HepG2 (cell line): Measurements from ENCODE around the gene GLUL. TPM values are rescaled to one million over a fixed set of nuclear protein-coding genes. Genes with fewer than 3 reads are reported as not detected.

Source experiments
- ATAC-seq: fragments of 200-7000 bp; cut with Tn5 transposase; 3 replicates; pipeline ENCODE4 v1.9.1; 2020; ENCODE audit warnings: mild to moderate bottlenecking, moderate library complexity
- BruUV-seq: library from RNA; stranded (reverse); fragments of 400-500 nt; replicated peaks from 2 replicates; lab custom pipeline; 2021; lab: Mats Ljungman, UMichigan
- CTCF ChIA-PET: fragments of 300-600 bp; formaldehyde crosslinking; extraction: SDS; loops from one replicate; lab custom pipeline; 2021; ENCODE audit warnings: low total read pairs, inconsistent platforms, low intra/inter-chr PET ratio; lab: Yijun Ruan, JAX
- POLR2A ChIA-PET: fragments of 350-600 bp; sonication (Branson Sonifier 250); formaldehyde crosslinking; loops from one replicate; lab custom pipeline; 2020; ENCODE audit warnings: antibody characterized with exemption, inconsistent platforms; lab: Yijun Ruan, JAX
- DNase-seq: peaks from one replicate; pipeline ENCODE4 v3.0.0-alpha.2; 2015; ENCODE audit warnings: low spot score
- FAIRE-seq: peaks from 3 replicates; lab custom pipeline; 2011; peaks lifted over from hg19 to GRCh38; lab: Jason Lieb, UNC
- H2AFZ ChIP-seq: one replicate; pipeline ENCODE4 v1.6.1; 2011; ENCODE audit warnings: low read length, inconsistent platforms
- H3K27ac ChIP-seq: fragments of 300-600 bp; 3 replicates; pipeline ENCODE4 v1.8.0; 2011; ENCODE audit warnings: mixed run types, mild to moderate bottlenecking, mixed read lengths, low read length, inconsistent platforms; ENCODE audit not compliant: insufficient read depth; ENCODE audit errors: extremely low read length
- H3K27me3 ChIP-seq, 2 experiments: fragments of 200-600 bp in 1 of 2; 2 replicates in 1 of 2; 3 replicates in 1 of 2; pipeline versions ENCODE4 v1.6.0 to v1.8.0; 2011; ENCODE audit warnings: low read length in 2 of 2, mild to moderate bottlenecking in 2 of 2, moderate library complexity in 2 of 2, inconsistent platforms in 1 of 2; ENCODE audit not compliant: insufficient read depth in 2 of 2, control insufficient read depth in 1 of 2
- H3K36me3 ChIP-seq, 2 experiments: fragments of 200-600 bp in 1 of 2; replicated peaks in 1 of 2; 2 replicates in 1 of 2; 3 replicates in 1 of 2; pipeline versions ENCODE4 v1.5.1 to v1.8.0; 2011; ENCODE audit warnings: low read length in 2 of 2, inconsistent platforms in 1 of 2; ENCODE audit not compliant: insufficient read depth in 2 of 2, control insufficient read depth in 1 of 2
- H3K4me1 ChIP-seq: 2 replicates; pipeline ENCODE4 v1.5.1; 2012; ENCODE audit warnings: low read length, inconsistent platforms; ENCODE audit not compliant: insufficient read depth
- H3K4me2 ChIP-seq: 2 replicates; pipeline ENCODE4 v1.6.0; 2011; ENCODE audit warnings: low read depth, low read length, inconsistent platforms
- H3K4me3 ChIP-seq, 3 experiments: fragments of 200-600 bp in 1 of 3; sonication (generic), shearing (Covaris generic) in 1 of 3; replicated peaks in 1 of 3; 2 replicates each; pipeline ENCODE4 v1.5.1; 2011 to 2016; ENCODE audit warnings: low read length in 3 of 3, inconsistent platforms in 2 of 3, low read depth in 2 of 3, mild to moderate bottlenecking in 2 of 3, control low read depth in 1 of 3, mixed read lengths in 1 of 3; ENCODE audit not compliant: insufficient read depth in 1 of 3
- H3K79me2 ChIP-seq: one replicate; pipeline ENCODE4 v1.6.1; 2011; ENCODE audit warnings: low read length, inconsistent platforms; ENCODE audit not compliant: insufficient read depth
- H3K9ac ChIP-seq: 2 replicates; pipeline ENCODE4 v1.6.0; 2011; ENCODE audit warnings: mild to moderate bottlenecking, low read depth, low read length, inconsistent platforms; ENCODE audit not compliant: insufficient read depth
- H3K9me3 ChIP-seq: 2 replicates; pipeline ENCODE4 v1.5.1; 2012; ENCODE audit warnings: mild to moderate bottlenecking, low read length
- H4K20me1 ChIP-seq: 2 replicates; pipeline ENCODE4 v1.6.0; 2011; ENCODE audit warnings: inconsistent platforms, mild to moderate bottlenecking, low read length, moderate library complexity; ENCODE audit not compliant: insufficient read depth
- GPBP1L1 ChIP-seq: sonication (generic); formaldehyde crosslinking; IDR thresholded peaks from 2 replicates; pipeline ENCODE4 v1.5.0; 2020; ENCODE audit warnings: mild to moderate bottlenecking, missing genetic modification reagents
- MBNL3 ChIP-seq: fragments of 250-450 bp; sonication (Bioruptor Pico); conservative IDR thresholded peaks from 2 replicates; pipeline ENCODE4 v1.8.0; 2022; ENCODE audit warnings: mild to moderate bottlenecking, inconsistent platforms
- MNT ChIP-seq: fragments of 450-650 bp; IDR thresholded peaks from 2 replicates; pipeline ENCODE4 v1.6.1; 2016
- RARG ChIP-seq: sonication (generic); formaldehyde crosslinking; IDR thresholded peaks from 2 replicates; pipeline ENCODE4 v1.4.0; 2020; ENCODE audit warnings: low read depth, mild to moderate bottlenecking, missing genetic modification reagents
- RFXAP ChIP-seq: sonication (generic); formaldehyde crosslinking; IDR thresholded peaks from 2 replicates; pipeline ENCODE4 v1.4.0; 2020; ENCODE audit warnings: missing genetic modification reagents, borderline replicate concordance
- TEF ChIP-seq: sonication (generic); formaldehyde crosslinking; IDR thresholded peaks from 2 replicates; pipeline ENCODE4 v1.5.0; 2020; ENCODE audit warnings: missing genetic modification reagents
- XBP1 ChIP-seq: sonication (generic); formaldehyde crosslinking; IDR thresholded peaks from 2 replicates; pipeline ENCODE4 v1.5.0; 2020; ENCODE audit warnings: missing genetic modification reagents
- ZBTB40 ChIP-seq, 2 experiments: fragments of 450-650 bp in 1 of 2; sonication (generic) in 1 of 2; formaldehyde crosslinking in 1 of 2; IDR thresholded peaks; 2 replicates each; pipeline versions ENCODE4 v1.6.1 to v1.8.0; 2016 to 2022; ENCODE audit warnings: antibody characterized with exemption in 1 of 2, mild to moderate bottlenecking in 1 of 2, missing genetic modification reagents in 1 of 2
- ZNF562 ChIP-seq: sonication (generic); formaldehyde crosslinking; IDR thresholded peaks from 2 replicates; pipeline ENCODE4 v1.8.0; 2022; ENCODE audit warnings: missing genetic modification reagents, borderline replicate concordance
- ZNF780A ChIP-seq: sonication (generic); formaldehyde crosslinking; IDR thresholded peaks from 2 replicates; pipeline ENCODE4 v1.8.0; 2022; ENCODE audit warnings: mild to moderate bottlenecking, missing genetic modification reagents, moderate library complexity
- ZSCAN12 ChIP-seq: sonication (generic); formaldehyde crosslinking; IDR thresholded peaks from 2 replicates; pipeline ENCODE4 v1.9.0; 2021; ENCODE audit warnings: mild to moderate bottlenecking, missing genetic modification reagents
- WGBS: methylation state at CpG from one replicate; pipeline ENCODE4 v1.1.6; 2017; ENCODE audit warnings: low lambda C conversion rate; 5-methylcytosine and 5-hydroxymethylcytosine counted together
- in situ Hi-C: cut with HindIII; loops from 2 replicates; pipeline ENCODE4 v1.10.0; 2017; ENCODE audit warnings: low pct_unique_long_range_greater_than_20kb; ENCODE audit not compliant: extremely low pct_ligation_motif_present
- intact Hi-C: fragments of 100-400 bp; cut with micrococcal nuclease; formaldehyde crosslinking; loops from one replicate; pipeline ENCODE4 v1.10.0; 2022; ENCODE audit not compliant: unreplicated experiment
- polyA plus RNA-seq, 8 experiments: library from polyadenylated mRNA; depleted of rRNA in 3 of 8; stranded (reverse) in 7 of 8; unstranded in 1 of 8; fragments of >200 nt; fragmentation: Illumina TruSeq in 4 of 8; extraction: Trizol in 4 of 8; gene quantifications; 2 replicates each; pipeline versions ENCODE4 v1.2.1 to v1.2.3, GENCODE V29; 2011 to 2016; ENCODE audit warnings: low read depth in 4 of 8, missing spikeins in 1 of 8, mixed read lengths in 1 of 8; ENCODE audit not compliant: insufficient read depth in 1 of 8
- total RNA-seq, 5 experiments: library from RNA; depleted of rRNA; stranded (reverse); fragments of >200 nt; fragmentation: Illumina TruSeq; extraction: Trizol; gene quantifications; 2 replicates each; pipeline ENCODE4 v1.2.3, GENCODE V29; 2016; ENCODE audit warnings: low read depth in 1 of 5

GLUL gene
- total and polyA plus RNA-seq, 2 of the 13 experiments (the other 11 are each of a cell fraction or from before 2014, with no cell fraction given): 423 to 827 TPM

DNA sequence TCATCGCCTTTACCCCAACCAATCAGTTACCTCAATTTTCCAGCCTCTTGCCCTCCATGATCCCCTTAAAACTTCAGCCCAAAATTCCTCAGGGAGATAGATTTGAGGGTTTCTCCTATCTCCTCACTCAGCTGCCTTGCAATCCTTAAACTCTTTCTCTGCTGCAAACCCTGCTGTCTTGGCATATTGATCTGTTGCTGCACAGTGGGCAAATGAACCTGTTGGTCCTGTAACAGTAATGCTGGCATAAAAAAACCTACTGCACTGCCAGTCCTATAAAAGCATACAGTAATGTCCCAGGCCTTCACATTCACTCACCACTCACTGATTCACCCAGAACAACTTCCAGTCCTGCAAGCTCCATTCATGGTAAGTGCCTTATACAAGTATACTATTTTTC is 14.0 kb upstream of the GLUL start:
- H3K4me3 ChIP-seq: no peak overlapping the region
- H3K36me3 ChIP-seq: no peaks in the 10 kb centered on the region
- in situ Hi-C loops: no loop called here
- H3K9ac ChIP-seq: no peak overlapping the region
- H3K4me2 ChIP-seq: no peak overlapping the region
- ChIA-PET CTCF (no interaction called here), POLR2A (interaction anchor here (1.3 kb wide), 1 partner anchor 14 kb away, joined by 5 read pairs; the partner anchor contains the start of gene GLUL)
- no peak overlapping the region for H2AFZ ChIP-seq
- no peaks in the 10 kb centered on the region for H4K20me1 ChIP-seq
- BruUV-seq: no TSS peak
- peaks cover 11% of the 10 kb centered on the region for H3K9me3 ChIP-seq
- no peak for ATAC-seq
- 74% methylated on average over 1 of the region's 1 CpG for WGBS
- H3K27ac ChIP-seq: no peak overlapping the region
- H3K4me1 ChIP-seq: peaks cover 17% of the 10 kb centered on the region
- DNase-seq: no peak
- H3K79me2 ChIP-seq: no peaks in the 10 kb centered on the region
- no peaks in the 10 kb centered on the region for H3K27me3 ChIP-seq
- FAIRE-seq: no peak
- intact Hi-C loops: no loop called here
- TF ChIP-seq ZBTB40 (IDR thresholded peaks at IDR 0.05): no peak
- no peak for TF ChIP-seq ZBTB40 (CRISPR knock-in tag; IDR thresholded peaks at IDR 0.05)
- no peak for TF ChIP-seq TEF (CRISPR knock-in tag)
- no peak for TF ChIP-seq ZSCAN12
- no peak for TF ChIP-seq ZNF780A (CRISPR knock-in tag)
- TF ChIP-seq XBP1 (CRISPR knock-in tag): no peak
- TF ChIP-seq GPBP1L1 (CRISPR knock-in tag): no peak
- no peak for TF ChIP-seq MNT
- no peak for TF ChIP-seq ZNF562 (CRISPR knock-in tag)
- no peak for TF ChIP-seq RFXAP (CRISPR knock-in tag)
- TF ChIP-seq RARG (CRISPR knock-in tag): no peak
- no peak for TF ChIP-seq MBNL3 (CRISPR knock-in tag)
